ENCODE measurements around the gene ENOPH1. TPM values are rescaled to one million over a fixed set of nuclear protein-coding genes. Genes with fewer than 3 reads are reported as not detected.

The ENOPH1 gene
- total RNA-seq, 2 donors from 2014 or later, result 47.1 to 57.3 TPM

DNA sequence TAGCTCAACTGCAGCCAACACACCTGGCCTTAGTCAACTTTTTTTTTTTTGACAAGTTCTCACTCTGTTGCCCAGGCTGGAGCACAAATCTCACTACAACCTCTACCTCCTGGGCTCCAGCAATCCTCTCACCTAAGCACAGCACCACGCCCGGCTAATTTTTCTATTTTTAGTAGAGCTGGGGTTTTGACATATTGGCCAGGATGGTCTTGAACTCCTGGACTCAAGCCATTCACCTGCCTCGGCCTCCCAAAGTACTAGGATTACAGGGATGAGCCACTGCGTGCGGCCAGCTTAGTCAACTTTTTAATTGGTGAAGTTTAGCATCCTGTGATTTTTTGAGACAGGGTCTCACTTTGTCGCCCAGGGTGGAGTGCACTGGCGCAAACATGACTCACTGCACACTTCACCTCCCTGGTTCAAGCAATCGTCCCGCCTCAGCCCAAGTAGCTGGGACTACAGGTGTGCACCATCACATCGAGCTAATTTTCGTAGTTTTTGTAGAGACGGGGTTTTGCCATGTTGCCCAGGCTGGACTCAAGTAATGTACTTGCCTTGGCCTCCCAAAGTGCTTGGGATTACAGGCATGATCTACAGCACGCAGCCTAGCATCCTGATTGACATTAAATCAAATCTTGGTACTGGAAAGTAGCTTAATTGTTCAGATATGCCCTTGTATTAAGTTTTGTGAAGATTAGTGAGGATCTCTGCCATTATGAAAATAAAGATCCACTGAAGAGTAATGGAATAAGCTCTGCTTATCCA lies 8.4 kb upstream of the ENOPH1 start:
- H3K9ac ChIP-seq (ENCODE audit: extremely low read depth, low read length, poor library complexity, severe bottlenecking), result no peak overlapping the region
- no peaks in the 10 kb centered on the region for H3K4me1 ChIP-seq (ENCODE audit: control insufficient read depth, insufficient read depth, low read length)
- H3K36me3 Mint-ChIP-seq (ENCODE audit: low read depth), result peaks cover 40% of the 10 kb centered on the region
- 91 to 93% methylated on average over 10 to 13 of the region's 13 CpGs for WGBS, 2 experiments (ENCODE audit: insufficient coverage in 1 of 2, insufficient read length in 1 of 2)
- H3K9me3 ChIP-seq (ENCODE audit: control insufficient read depth, low read length), result no peaks in the 10 kb centered on the region
- peaks cover 3% of the 10 kb centered on the region for H3K27me3 Mint-ChIP-seq (ENCODE audit: insufficient read depth)
- no peak overlapping the region for H3K4me3 Mint-ChIP-seq
- no peaks in the 10 kb centered on the region for H3K27me3 ChIP-seq (ENCODE audit: control insufficient read depth, insufficient read depth, low read length, poor library complexity, severe bottlenecking)
- H3K27ac ChIP-seq (ENCODE audit: low read depth, low read length), result no peak overlapping the region
- H3K4me1 Mint-ChIP-seq, result peaks cover 14% of the 10 kb centered on the region
- TF ChIP-seq, protein P1, sequence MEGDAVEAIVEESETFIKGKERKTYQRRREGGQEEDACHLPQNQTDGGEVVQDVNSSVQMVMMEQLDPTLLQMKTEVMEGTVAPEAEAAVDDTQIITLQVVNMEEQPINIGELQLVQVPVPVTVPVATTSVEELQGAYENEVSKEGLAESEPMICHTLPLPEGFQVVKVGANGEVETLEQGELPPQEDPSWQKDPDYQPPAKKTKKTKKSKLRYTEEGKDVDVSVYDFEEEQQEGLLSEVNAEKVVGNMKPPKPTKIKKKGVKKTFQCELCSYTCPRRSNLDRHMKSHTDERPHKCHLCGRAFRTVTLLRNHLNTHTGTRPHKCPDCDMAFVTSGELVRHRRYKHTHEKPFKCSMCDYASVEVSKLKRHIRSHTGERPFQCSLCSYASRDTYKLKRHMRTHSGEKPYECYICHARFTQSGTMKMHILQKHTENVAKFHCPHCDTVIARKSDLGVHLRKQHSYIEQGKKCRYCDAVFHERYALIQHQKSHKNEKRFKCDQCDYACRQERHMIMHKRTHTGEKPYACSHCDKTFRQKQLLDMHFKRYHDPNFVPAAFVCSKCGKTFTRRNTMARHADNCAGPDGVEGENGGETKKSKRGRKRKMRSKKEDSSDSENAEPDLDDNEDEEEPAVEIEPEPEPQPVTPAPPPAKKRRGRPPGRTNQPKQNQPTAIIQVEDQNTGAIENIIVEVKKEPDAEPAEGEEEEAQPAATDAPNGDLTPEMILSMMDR (conservative IDR thresholded peaks at IDR 0.05), result no peak
- H3K9me3 Mint-ChIP-seq, result no peaks in the 10 kb centered on the region
- no peak overlapping the region for H3K4me3 ChIP-seq (ENCODE audit: low read length)
- peak overlapping the region; percentile 69 for H3K27ac Mint-ChIP-seq
- H3K36me3 ChIP-seq (ENCODE audit: control insufficient read depth, insufficient read depth, low read length), result peaks cover 49% of the 10 kb centered on the region
- DNase-seq, result peak; percentile 67

DNA sequence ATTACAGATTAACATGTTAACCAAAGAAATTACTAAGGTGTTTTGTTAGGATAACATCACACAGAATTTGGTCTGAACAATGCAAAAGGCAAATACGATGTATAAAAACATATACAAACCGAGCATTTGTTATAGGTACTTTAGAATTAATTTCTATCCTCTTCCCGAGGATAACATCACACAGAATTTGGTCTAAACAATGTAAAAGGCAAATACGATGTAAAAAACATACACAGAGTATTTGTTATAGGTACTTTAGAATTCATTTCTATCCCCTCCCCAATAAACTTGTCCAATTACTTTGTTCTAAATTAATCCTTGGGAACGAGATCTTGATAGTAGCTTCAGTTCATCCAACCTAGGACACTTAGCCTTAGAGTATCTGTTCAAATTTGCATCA lies 7.8 kb upstream of the ENOPH1 start:
- 95 to 100% methylated on average over 1 to 5 of the region's 5 CpGs for WGBS, 2 experiments (ENCODE audit: insufficient coverage in 1 of 2, insufficient read length in 1 of 2)
- H3K27ac Mint-ChIP-seq, result no peak overlapping the region

DNA sequence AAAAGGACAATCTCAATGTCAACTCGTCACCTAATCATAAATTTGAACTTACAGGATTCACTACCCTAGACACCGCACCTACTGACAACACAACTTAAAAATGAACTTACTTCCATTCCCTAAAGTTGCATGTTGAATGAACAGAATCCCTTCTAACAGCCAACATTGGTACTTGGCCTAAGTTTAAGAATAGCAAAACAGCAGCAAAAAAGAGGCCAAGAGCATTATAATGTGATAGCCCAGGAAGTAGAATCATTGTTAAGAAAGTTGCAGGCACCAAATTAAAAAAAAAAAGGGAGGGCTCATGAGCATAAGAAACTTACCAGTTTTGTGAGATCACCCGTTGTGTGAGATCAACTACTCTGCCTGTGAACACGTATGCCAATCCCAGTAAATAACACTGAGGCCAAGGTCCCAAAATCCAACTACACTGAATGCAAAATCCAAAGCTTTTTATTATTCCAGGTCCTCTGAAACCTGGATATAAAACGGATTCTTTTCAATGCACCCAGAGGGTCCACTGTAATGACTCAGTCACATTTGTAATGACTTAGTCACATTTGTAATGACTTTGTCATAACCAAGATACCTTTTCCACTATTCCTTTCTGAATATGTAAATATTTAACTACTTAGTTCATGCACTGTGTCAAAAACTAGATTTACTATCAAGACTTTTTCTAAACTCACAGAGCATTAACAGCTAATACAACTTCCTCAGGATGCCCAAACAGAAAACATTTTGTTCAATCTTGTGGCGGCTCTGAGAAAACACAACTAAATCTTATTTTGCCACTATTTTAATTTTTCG lies 6.9 kb upstream of the ENOPH1 start:
- H3K36me3 ChIP-seq (ENCODE audit: control insufficient read depth, insufficient read depth, low read length), result peaks cover 63% of the 10 kb centered on the region

More for the DNA sequence above, 7.8 kb upstream of the ENOPH1 start:
- H3K36me3 ChIP-seq (ENCODE audit: control insufficient read depth, insufficient read depth, low read length), result peaks cover 55% of the 10 kb centered on the region
- Mint-ChIP-seq H3K9me3 (no peaks in the 10 kb centered on the region), H3K4me1 (peaks cover 20% of the 10 kb centered on the region), H3K4me3 (no peak overlapping the region), H3K36me3 (ENCODE audit: low read depth) (peaks cover 45% of the 10 kb centered on the region), H3K27me3 (ENCODE audit: insufficient read depth) (no peaks in the 10 kb centered on the region)
- DNase-seq, result no peak
- H3K4me3 ChIP-seq (ENCODE audit: low read length), result no peak overlapping the region
- H3K9ac ChIP-seq (ENCODE audit: extremely low read depth, low read length, poor library complexity, severe bottlenecking), result no peak overlapping the region
- no peaks in the 10 kb centered on the region for H3K9me3 ChIP-seq (ENCODE audit: control insufficient read depth, low read length)
- H3K27ac ChIP-seq (ENCODE audit: low read depth, low read length), result no peak overlapping the region
- H3K4me1 ChIP-seq (ENCODE audit: control insufficient read depth, insufficient read depth, low read length), result no peaks in the 10 kb centered on the region
- TF ChIP-seq, protein P1 (conservative IDR thresholded peaks at IDR 0.05), result no peak
- no peaks in the 10 kb centered on the region for H3K27me3 ChIP-seq (ENCODE audit: control insufficient read depth, insufficient read depth, low read length, poor library complexity, severe bottlenecking)

More for the DNA sequence above, 6.9 kb upstream of the ENOPH1 start:
- Histone ChIP-seq H3K9ac (ENCODE audit: extremely low read depth, low read length, poor library complexity, severe bottlenecking) (no peak overlapping the region), H3K9me3 (ENCODE audit: control insufficient read depth, low read length) (no peaks in the 10 kb centered on the region), H3K27ac (ENCODE audit: low read depth, low read length) (no peak overlapping the region), H3K4me1 (ENCODE audit: control insufficient read depth, insufficient read depth, low read length) (no peaks in the 10 kb centered on the region), H3K27me3 (ENCODE audit: control insufficient read depth, insufficient read depth, low read length, poor library complexity, severe bottlenecking) (no peaks in the 10 kb centered on the region), H3K4me3 (ENCODE audit: low read length) (no peak overlapping the region)
- WGBS, 2 experiments (ENCODE audit: insufficient coverage in 1 of 2, insufficient read length in 1 of 2), result 94 to 96% methylated on average over 6 to 7 of the region's 7 CpGs
- Mint-ChIP-seq H3K27me3 (ENCODE audit: insufficient read depth) (no peaks in the 10 kb centered on the region), H3K36me3 (ENCODE audit: low read depth) (peaks cover 54% of the 10 kb centered on the region), H3K4me1 (peaks cover 25% of the 10 kb centered on the region), H3K27ac (peak overlapping the region; percentile 50), H3K4me3 (no peak overlapping the region), H3K9me3 (no peaks in the 10 kb centered on the region)
- TF ChIP-seq, protein P1 (conservative IDR thresholded peaks at IDR 0.05), result no peak
- no peak for DNase-seq

Data from endodermal cell (in vitro differentiated cells).